ENCODE results near the gene LRCH1. TPM values are rescaled to one million over a fixed set of nuclear protein-coding genes. Genes with fewer than 3 reads are reported as not detected.

The LRCH1 gene
- total and polyA plus RNA-seq, 10 of the 15 experiments (the other 5 are each of a cell fraction or from before 2014, with no cell fraction given): 5.3 to 48.9 (median 14.4) TPM

GRCh38 chr13:46553886-46554858, 1.2 kb downstream of the LRCH1 start (continued):
- TF ChIP-seq E4F1 (IDR thresholded peaks at IDR 0.05; ENCODE audit: borderline replicate concordance, partially characterized antibody) (no peak), GATAD2B (conservative IDR thresholded peaks at IDR 0.05; ENCODE audit: low read depth) (peak; percentile 34), NKRF (conservative IDR thresholded peaks at IDR 0.05) (peak; percentile 43), YBX1 (IDR thresholded peaks at IDR 0.05) (no peak), MTA2 (IDR thresholded peaks at IDR 0.05; ENCODE audit: low read depth) (no peak), GABPA (IDR thresholded peaks at IDR 0.05; ENCODE audit: low read depth) (peak; percentile 68), YY1 (IDR thresholded peaks at IDR 0.05; ENCODE audit: low read depth, low read length) (0 out of 2 replicates have a peak, but pooled peaks have one; percentile 18), RELA (IDR thresholded peaks at IDR 0.05; ENCODE audit: borderline replicate concordance, partially characterized antibody) (no peak), FOS (IDR thresholded peaks at IDR 0.05; ENCODE audit: borderline replicate concordance, extremely low read depth, insufficient read length) (no peak), ZNF217 (IDR thresholded peaks at IDR 0.05) (no peak), BCL11A (IDR thresholded peaks at IDR 0.05; ENCODE audit: low read depth, low read length) (no peak), SIX5 (IDR thresholded peaks at IDR 0.05; ENCODE audit: low read depth, low read length, severe bottlenecking) (no peak), SUPT20H (IDR thresholded peaks at IDR 0.05; ENCODE audit: borderline replicate concordance, control insufficient read depth, low read depth, low read length) (no peak)
- TF ChIP-seq, protein P1, sequence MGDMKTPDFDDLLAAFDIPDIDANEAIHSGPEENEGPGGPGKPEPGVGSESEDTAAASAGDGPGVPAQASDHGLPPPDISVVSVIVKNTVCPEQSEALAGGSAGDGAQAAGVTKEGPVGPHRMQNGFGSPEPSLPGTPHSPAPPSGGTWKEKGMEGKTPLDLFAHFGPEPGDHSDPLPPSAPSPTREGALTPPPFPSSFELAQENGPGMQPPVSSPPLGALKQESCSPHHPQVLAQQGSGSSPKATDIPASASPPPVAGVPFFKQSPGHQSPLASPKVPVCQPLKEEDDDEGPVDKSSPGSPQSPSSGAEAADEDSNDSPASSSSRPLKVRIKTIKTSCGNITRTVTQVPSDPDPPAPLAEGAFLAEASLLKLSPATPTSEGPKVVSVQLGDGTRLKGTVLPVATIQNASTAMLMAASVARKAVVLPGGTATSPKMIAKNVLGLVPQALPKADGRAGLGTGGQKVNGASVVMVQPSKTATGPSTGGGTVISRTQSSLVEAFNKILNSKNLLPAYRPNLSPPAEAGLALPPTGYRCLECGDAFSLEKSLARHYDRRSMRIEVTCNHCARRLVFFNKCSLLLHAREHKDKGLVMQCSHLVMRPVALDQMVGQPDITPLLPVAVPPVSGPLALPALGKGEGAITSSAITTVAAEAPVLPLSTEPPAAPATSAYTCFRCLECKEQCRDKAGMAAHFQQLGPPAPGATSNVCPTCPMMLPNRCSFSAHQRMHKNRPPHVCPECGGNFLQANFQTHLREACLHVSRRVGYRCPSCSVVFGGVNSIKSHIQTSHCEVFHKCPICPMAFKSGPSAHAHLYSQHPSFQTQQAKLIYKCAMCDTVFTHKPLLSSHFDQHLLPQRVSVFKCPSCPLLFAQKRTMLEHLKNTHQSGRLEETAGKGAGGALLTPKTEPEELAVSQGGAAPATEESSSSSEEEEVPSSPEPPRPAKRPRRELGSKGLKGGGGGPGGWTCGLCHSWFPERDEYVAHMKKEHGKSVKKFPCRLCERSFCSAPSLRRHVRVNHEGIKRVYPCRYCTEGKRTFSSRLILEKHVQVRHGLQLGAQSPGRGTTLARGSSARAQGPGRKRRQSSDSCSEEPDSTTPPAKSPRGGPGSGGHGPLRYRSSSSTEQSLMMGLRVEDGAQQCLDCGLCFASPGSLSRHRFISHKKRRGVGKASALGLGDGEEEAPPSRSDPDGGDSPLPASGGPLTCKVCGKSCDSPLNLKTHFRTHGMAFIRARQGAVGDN (IDR thresholded peaks at IDR 0.05): peak; percentile 48
- TF ChIP-seq, protein P2, sequence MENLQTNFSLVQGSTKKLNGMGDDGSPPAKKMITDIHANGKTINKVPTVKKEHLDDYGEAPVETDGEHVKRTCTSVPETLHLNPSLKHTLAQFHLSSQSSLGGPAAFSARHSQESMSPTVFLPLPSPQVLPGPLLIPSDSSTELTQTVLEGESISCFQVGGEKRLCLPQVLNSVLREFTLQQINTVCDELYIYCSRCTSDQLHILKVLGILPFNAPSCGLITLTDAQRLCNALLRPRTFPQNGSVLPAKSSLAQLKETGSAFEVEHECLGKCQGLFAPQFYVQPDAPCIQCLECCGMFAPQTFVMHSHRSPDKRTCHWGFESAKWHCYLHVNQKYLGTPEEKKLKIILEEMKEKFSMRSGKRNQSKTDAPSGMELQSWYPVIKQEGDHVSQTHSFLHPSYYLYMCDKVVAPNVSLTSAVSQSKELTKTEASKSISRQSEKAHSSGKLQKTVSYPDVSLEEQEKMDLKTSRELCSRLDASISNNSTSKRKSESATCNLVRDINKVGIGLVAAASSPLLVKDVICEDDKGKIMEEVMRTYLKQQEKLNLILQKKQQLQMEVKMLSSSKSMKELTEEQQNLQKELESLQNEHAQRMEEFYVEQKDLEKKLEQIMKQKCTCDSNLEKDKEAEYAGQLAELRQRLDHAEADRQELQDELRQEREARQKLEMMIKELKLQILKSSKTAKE (IDR thresholded peaks at IDR 0.05; ENCODE audit: low read depth, poor library complexity, severe bottlenecking): peak; percentile 32

All from GM12878 (cell line).